GM18867 (cell line): ENCODE measurements around the gene CDHR2.

ENCODE experiments used
- ATAC-seq: cut with Tn5 transposase; IDR thresholded peaks from one replicate; pipeline ENCODE4 v1.9.1; 2021; ENCODE audit warnings: mild to moderate bottlenecking, moderate library complexity; ENCODE audit not compliant: unreplicated experiment

Gene CDHR2

DNA sequence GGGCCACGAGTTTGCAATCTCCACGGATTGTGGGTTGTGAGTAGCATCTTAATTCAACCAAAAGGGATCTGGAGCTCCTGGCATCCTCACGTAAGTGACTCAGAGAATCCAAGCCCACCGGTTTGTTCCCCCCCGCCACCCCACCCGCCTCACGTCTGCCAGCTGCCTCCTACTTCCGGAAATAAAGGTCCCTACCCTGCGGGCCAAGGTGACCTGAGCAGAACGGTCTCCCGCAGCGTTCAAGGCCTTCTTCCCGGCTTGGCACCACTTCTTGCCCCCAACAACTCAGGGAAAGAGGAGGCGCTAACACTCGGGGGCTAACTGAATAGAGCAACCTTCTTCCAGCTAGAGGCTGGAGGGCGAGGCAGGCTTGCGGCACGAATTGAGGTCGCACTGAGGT lies 69.6 kb downstream of the CDHR2 start:
- ATAC-seq = no peak

DNA sequence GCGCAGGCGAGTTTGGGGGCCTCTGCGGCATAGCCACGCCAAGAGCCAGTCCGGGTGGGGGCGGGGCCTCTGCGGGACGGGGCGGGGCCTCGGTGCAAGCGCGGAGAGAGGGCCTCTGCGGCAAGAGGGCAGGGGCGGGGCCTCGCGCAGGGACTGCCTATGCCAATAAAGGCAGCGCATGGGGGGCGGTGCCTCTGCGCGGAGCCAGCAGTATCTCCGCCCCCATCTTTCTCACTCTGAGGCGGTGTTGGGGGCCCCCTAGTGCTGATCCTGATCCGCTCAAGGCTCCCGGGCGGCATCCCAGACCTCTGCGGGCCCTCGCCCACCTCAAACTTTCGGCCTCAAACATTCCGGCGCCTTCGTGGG lies 70.0 kb downstream of the CDHR2 start:
- ATAC-seq = peak; percentile 86

DNA sequence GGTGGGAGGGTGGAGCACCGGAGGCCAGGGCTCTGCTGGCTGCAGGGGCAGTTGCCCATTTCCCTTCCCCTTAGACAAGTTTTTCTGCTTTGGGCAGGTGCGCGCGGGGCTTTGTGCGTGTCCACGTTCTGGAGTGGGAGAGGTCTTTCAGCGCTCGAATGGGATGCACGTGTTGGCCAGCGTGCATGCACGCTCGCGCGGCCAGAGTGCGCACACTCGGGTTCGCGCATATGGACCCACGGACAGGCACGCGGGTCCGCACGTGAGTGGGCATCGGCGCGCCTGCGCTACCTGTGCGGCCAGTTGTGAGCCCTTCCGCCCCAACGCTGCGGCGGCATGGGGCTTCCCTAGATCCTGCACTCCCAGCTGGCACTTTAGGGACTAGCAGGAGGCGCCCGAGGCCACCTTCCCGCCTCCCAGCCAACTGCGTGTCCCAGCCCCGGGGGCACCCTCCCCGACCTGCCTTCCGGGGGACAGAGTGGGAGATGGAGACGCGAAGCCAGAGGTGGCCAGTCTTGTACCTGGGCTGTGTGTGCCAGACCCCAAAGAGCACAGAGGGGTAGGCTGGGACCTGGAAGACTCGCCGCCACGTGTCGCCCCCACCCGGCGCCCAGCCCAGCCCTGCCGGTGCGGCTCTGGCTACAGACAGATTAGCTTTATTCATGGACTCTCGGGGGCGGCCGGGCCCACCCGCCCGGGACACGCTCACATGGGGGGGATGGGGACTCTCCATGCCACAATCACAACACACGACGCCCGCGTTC lies 70.6 kb downstream of the CDHR2 start:
- ATAC-seq = no peak

DNA sequence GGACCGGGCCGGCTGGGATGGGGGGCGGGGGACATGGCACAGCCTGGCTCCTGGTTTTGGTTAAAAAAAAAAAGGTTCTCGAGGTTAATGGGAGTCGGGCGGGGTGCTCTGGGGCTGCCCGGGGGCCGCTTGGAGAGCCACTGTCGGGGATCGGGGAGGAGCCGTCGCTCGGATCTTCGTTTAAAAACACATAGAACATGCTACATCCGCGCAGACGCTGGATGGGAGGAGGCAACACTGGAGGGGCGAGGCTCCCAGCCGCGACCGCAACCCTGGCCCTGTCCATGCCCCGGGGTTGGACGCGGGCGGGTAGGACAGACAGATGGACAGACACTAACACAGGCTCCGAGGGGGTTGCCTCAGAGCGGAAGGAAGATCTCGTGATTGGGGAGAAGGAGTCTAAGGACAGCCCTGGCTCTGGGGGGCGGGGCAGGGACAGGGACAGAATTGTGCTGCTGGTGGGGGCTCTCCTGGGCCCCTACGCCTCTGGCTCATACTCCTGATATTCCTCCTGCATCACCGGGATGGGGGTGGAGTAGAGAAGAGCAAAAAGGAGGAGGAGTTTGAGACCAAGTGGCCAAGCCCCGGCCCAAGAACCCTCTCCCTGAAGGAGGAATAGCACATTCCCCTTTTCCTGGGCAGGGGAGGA lies 71.3 kb downstream of the CDHR2 start:
- ATAC-seq = no peak

DNA sequence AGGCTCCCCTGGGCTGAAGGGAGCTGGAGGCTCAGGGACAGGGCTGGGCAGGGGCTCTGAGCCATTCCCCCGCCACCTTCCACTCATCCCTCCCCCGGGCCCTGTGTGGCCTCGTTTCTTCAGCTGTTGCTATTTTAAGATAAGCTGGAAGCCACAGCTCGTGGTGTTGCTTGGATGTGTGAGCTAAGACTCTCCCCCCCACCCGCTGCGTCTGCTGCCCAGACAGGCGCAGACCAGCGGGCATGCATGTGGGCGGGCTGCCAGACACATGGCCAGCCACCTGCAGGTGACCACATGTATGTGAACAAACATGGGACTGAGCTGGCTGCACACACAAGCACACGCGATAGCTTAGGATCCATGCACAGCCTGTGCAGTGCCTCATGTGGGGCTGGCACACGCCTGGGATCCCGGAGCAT lies 72.5 kb downstream of the CDHR2 start:
- ATAC-seq = no peak

DNA sequence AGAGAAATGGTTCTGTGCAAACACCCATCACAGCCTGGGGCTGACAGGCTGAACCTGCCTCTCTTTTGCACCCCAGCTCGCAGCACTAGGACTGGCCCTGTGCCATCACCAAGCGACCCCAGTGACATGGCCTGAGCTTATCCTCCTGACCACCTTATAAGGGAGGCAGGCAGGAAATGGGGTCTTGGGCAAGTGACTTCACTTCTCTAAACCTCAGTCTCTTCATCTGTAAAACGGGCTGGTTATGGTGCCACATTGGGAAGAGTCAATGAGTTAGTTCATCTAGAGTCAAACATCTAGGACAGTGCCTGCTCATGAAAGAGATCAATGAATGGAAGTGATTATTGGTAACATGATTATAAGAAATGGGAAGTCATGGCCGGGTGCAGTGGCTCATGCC lies 75.0 kb downstream of the CDHR2 start:
- ATAC-seq = no peak

DNA sequence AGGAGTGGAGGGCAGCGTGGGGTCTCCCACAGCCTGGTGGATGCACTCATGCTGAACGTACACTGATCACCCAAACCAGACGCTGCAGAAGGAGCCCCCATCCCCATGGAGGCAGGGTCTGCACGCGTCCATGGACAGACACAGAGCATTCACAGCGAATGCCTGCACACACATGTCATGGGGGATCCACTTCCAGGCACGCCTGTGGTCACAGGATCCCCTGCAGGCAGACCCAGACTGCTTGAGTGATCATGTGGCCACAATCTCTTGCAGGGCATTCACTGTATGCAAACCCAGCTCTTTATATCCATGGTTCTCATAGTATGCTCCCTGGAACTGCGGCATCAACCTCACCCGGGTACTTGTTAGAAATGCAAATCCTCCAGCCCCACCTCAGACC lies 75.8 kb downstream of the CDHR2 start:
- ATAC-seq = no peak

- no peak for ATAC-seq
Measured at GRCh38 chr5:176625512-176625911, 76.4 kb downstream of the CDHR2 start.

DNA sequence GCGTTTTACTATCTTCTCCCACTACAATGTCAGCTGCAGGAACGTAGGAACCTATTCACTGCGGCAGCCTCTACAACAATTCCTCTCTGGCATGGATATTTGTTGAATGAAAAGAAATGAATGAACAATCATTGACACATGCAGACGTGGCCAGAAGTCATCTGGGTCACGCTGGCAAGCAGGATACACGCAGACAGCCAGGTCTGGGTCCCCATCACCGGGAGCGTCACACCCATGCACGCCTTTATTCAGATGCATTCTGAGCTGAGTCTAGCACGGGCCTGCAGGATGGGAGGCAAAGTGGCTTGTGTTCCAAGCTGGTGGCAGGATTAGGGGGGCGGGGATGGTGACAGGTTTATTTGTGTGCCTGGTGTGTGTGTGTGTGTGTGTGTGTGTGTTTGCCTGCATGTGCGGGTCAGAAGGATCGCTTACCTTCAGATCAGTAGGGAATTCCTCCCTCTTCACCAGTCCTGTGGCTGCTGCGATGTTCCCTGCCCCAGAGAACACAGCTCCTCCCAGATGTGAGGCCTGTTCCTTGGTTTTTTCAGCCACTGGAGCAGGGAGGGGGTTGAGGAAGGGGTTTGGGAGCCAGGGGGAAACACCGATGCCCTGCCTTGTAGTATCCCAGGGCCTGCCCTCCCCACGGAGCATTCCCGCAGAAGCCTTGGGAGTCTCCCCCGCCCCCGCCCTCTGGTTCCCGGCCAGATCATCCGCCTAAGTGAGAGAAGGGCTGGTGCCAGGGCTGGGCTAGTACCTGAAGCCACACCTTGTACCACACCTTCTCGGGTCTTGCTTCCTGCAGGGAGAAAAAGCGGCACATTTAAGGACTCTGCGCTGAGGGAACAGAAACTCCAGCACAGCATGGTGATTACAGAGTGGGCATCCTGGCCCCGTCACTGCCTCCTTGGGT lies 77.1 kb downstream of the CDHR2 start:
- no peak for ATAC-seq

DNA sequence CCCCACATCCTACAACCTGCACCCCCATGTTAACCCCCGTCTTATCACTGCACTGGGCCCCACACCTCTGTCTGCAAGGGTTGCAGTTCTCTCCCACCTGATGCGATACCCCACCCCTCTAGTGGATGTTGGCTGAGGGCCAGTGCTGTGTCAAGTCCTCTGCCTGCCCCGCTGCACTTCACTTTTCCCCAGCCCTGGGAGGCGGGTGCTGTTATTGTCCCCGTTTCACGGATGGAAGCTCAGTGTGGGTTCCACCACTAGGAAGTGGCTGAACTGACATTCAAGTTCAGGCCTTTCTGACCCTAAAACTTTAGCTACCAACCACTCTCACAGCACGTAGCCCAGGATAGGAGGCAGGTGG lies 77.7 kb downstream of the CDHR2 start:
- no peak for ATAC-seq

- ATAC-seq = no peak
Measured at GRCh38 chr5:176627582-176627981, 78.4 kb downstream of the CDHR2 start.

DNA sequence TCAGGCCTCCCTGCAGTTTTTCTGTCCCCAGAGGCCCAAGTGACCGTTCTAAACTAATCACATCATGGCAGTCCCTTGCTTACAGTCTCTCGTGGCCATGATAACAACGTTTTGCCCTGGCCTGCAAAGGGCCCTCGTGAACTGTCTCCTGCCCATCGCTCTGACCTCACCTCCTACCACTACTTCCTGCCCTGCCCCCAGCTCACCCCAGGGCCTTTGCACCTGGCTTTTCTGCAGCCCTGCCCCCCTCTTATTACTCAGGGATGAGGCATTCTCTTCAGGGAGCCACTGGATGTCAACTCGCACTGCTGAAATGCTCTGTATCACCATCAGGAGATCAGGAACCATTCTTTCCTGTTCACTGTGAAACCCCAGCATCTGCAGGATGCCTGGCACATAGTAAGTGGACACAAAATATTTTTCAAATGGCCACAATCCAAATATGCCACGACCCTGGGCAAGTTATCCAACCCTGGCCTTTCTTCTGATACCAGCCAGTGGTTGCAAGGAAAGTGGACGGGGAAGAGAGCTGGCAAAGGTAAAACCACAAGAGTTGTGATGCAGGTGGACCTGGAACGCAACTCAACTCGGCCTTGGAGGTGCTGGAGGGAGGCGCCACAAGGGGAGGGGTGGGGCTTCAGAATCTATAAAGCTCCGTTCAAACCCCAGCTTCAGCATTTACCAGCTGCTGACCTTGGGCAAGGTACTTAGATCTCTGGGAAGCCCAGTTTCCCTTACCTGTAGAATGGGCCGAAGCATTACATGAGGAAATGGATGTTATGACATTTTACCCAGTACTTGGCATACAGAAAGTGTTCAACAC lies 79.5 kb downstream of the CDHR2 start:
- ATAC-seq = no peak

- no peak for ATAC-seq
Measured at GRCh38 chr5:176629317-176629852, 80.2 kb downstream of the CDHR2 start.

- peak; percentile 82 for ATAC-seq
Measured at GRCh38 chr5:176629853-176630680, 80.9 kb downstream of the CDHR2 start, which contains the start of the genes EIF4E1B and SNCB. EIF4E1B (plus strand) TSS chr5:176630675; CDS start chr5:176642788, 12,113 bp downstream. SNCB (minus strand) TSS chr5:176630534; CDS start chr5:176629654, 880 bp downstream.

- ATAC-seq = no peak
Measured at GRCh38 chr5:176630681-176631222, 81.6 kb downstream of the CDHR2 start.

- ATAC-seq = no peak
Measured at GRCh38 chr5:176631383-176632200, 82.5 kb downstream of the CDHR2 start.

DNA sequence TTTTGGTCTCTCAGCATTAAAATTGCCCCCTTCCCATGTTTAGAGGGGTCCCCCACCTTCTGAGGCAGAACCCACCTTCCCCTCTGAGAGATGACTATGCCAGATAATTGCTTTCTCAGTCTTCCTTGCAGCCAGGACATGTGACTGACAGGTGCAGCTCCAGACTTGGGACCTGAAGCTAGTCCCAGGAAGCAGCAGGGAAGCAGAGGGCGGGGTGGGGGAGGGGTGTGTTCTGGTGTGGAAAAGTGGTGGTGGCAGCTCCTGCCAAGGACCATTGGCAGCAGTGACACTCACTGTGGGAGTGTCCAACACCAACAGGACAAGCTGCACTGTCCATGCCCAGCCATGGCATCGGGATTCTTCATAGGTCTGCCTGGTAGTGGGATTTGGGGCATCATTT lies 83.6 kb downstream of the CDHR2 start:
- ATAC-seq = no peak

GRCh38 chr5:176633598-176633997 lies 84.5 kb downstream of the CDHR2 start:
- no peak for ATAC-seq
